Psoas muscle (tissue), 8 donors: Measurements from ENCODE around the gene PTPN22. TPM values are rescaled to one million over a fixed set of nuclear protein-coding genes. Genes with fewer than 3 reads are reported as not detected.

Experiments
- ATAC-seq, 4 donors: fragments of 200-7000 bp; cut with Tn5 transposase; one replicate each; pipeline ENCODE4 v1.9.1; 2020; ENCODE audit warnings: moderate library complexity in 3 of 4, mild to moderate bottlenecking in 2 of 4
- DNase-seq, 2 donors: peaks; one replicate each; pipeline ENCODE4 v3.0.0-alpha.2; 2020
- H3K27ac ChIP-seq: fragments of 200-600 bp; one replicate; pipeline ENCODE4 v1.8.0; 2022
- H3K27me3 ChIP-seq, 3 donors: fragments of 200-600 bp in 1 of 3; one replicate each; pipeline versions ENCODE4 v1.6.1 to v1.8.0; 2013 to 2022; ENCODE audit warnings: low read length in 2 of 3, mild to moderate bottlenecking in 2 of 3, moderate library complexity in 1 of 3; ENCODE audit not compliant: insufficient read depth in 3 of 3
- H3K36me3 ChIP-seq, 2 donors: fragments of 200-600 bp in 1 of 2; one replicate each; pipeline versions ENCODE4 v1.6.1 to v1.8.0; 2013 to 2022; ENCODE audit warnings: low read depth in 1 of 2, mild to moderate bottlenecking in 1 of 2, moderate library complexity in 1 of 2; ENCODE audit not compliant: insufficient read depth in 1 of 2
- H3K4me1 ChIP-seq: fragments of 200-600 bp; one replicate; pipeline ENCODE4 v1.8.0; 2022
- H3K4me3 ChIP-seq: fragments of 200-600 bp; one replicate; pipeline ENCODE4 v1.8.0; 2022; ENCODE audit warnings: mild to moderate bottlenecking
- H3K9me3 ChIP-seq: fragments of 200-600 bp; one replicate; pipeline ENCODE4 v1.8.0; 2022
- WGBS, 3 donors: extraction: QIAGEN DNeasy Blood & Tissue Kit; methylation state at CpG; one replicate each; pipeline versions ENCODE4 v1.1.6 to v1.1.7; 2013; 5-methylcytosine and 5-hydroxymethylcytosine counted together
- intact Hi-C, 2 donors: fragments of 100-400 bp; cut with DNase I; formaldehyde crosslinking; loops; one replicate each; pipeline versions ENCODE4 v1.11.0 to v1.14.2; 2022
- polyA plus RNA-seq, 3 donors: library from polyadenylated mRNA; stranded (reverse); fragments of 200-250 nt; gene quantifications; one replicate each; pipeline ENCODE4 v1.2.3, GENCODE V29; 2013
- total RNA-seq, 4 donors: library from RNA; stranded (reverse); fragmentation: NEBNext Ultra II Directional in 2 of 4; extraction: Animal tissue kit (Norgen Biotek cat#: 25700) in 2 of 4; gene quantifications; one replicate each; pipeline versions ENCODE4 v1.2.1 to v1.2.4, GENCODE V29; 2021 to 2023
- TF ChIP-seq, protein P1 (sequence below): fragments of 200-600 bp; IDR thresholded peaks from one replicate; pipeline ENCODE4 v1.8.0; 2022; ENCODE audit warnings: antibody characterized with exemption
- donor health status: healthy with polysubstance abuse.
- donor health status: DM: no; HTN: no; CAD: no; lungs with moderate emphysema.
- donor health status: Bipolar disorder and iron deficiency.
- donor health status: healthy.
- donor health status: DM: yes; HTN: yes; CAD: no.
- donor health status: DM: no; HTN: no; CAD: no.
- donor health status: DM: no; HTN: no; CAD: no.
- donor health status: DM: yes; HTN: yes; CAD: no.

Gene PTPN22
- total and polyA plus RNA-seq, 7 donors, result 0.10 to 0.71 (median 0.39) TPM

DNA sequence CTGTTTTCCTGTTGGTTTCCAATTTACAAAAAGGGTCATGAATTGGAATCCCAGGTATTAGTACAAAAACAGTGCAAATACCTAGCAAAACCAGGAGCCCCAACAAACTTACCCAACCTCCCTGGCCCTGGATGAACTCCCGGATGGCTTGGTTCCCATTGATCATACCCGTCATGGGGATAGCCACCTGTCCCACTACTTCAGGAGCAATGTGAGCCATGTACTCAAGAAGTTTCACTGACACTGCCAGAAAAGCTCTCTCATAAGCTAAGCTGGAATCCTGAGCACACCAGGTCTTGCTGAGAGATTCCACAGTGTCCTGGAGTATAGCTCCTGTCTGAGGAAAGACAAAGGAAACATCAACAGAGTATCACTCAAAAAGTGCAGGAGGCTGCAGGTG is 10.1 kb upstream of the PTPN22 start:
- WGBS, 3 donors, result 30 to 52% (median 33%) methylated on average over 2 of the region's 2 CpGs
- ATAC-seq, result peak; percentile 83 to 94 (median 90)

DNA sequence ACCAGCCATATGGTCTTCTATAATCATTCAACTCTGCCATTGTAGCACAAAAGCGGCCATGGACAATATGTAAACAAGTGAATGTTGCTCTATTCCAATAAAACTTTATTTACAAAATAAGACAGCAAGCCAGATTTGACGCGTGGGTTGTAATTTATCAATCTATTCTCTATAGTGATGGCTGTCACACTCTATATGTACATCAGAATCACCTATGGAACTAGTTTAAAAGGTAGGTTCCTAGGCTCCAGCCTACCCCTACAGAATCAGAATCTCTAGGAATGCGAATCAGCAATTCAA is 8.2 kb upstream of the PTPN22 start:
- TF ChIP-seq, protein P1, sequence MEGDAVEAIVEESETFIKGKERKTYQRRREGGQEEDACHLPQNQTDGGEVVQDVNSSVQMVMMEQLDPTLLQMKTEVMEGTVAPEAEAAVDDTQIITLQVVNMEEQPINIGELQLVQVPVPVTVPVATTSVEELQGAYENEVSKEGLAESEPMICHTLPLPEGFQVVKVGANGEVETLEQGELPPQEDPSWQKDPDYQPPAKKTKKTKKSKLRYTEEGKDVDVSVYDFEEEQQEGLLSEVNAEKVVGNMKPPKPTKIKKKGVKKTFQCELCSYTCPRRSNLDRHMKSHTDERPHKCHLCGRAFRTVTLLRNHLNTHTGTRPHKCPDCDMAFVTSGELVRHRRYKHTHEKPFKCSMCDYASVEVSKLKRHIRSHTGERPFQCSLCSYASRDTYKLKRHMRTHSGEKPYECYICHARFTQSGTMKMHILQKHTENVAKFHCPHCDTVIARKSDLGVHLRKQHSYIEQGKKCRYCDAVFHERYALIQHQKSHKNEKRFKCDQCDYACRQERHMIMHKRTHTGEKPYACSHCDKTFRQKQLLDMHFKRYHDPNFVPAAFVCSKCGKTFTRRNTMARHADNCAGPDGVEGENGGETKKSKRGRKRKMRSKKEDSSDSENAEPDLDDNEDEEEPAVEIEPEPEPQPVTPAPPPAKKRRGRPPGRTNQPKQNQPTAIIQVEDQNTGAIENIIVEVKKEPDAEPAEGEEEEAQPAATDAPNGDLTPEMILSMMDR, result no peak
- 96 to 98% (median 97%) methylated on average over 4 of the region's 4 CpGs for WGBS, 3 donors
- H3K4me3 ChIP-seq, result no peak overlapping the region
- no peaks in the 10 kb centered on the region for H3K9me3 ChIP-seq
- no peaks in the 10 kb centered on the region for H3K27me3 ChIP-seq
- intact Hi-C loops, result no loop called here
- no peak for DNase-seq
- no peaks in the 10 kb centered on the region for H3K36me3 ChIP-seq
- no peak for ATAC-seq
- no peak overlapping the region for H3K27ac ChIP-seq
- no peaks in the 10 kb centered on the region for H3K4me1 ChIP-seq

More for the DNA sequence above, 10.1 kb upstream of the PTPN22 start:
- no peak for DNase-seq
- TF ChIP-seq, protein P1, result no peak
- Histone ChIP-seq H3K4me3 (no peak overlapping the region), H3K27me3 (no peaks in the 10 kb centered on the region), H3K27ac (peak overlapping the region; percentile 51), H3K4me1 (no peaks in the 10 kb centered on the region), H3K9me3 (no peaks in the 10 kb centered on the region), H3K36me3 (no peaks in the 10 kb centered on the region)
- intact Hi-C loops, result no loop called here

DNA sequence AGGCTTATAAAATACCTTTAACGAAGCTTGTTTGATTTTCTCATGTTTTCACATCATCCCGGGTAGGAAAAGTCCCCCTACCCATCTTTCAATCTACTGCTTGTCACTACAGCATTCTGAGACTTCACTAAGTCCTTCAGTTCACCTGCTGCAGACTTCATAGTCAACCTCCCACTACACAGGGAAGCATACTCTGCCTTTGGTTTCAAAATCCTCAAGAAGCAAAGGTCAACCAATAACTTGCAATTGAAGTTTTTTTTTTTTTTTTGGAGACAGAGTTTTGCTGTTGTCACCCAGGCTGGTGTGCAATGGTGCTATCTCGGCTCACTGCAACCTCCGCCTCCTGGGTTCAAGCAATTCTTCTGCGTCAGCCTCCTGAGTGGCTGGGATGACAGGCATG is 4.7 kb upstream of the PTPN22 start:
- intact Hi-C loops, result no loop called here
- DNase-seq, result no peak
- WGBS, 3 donors, result 91 to 94% (median 92%) methylated on average over 5 of the region's 5 CpGs

DNA sequence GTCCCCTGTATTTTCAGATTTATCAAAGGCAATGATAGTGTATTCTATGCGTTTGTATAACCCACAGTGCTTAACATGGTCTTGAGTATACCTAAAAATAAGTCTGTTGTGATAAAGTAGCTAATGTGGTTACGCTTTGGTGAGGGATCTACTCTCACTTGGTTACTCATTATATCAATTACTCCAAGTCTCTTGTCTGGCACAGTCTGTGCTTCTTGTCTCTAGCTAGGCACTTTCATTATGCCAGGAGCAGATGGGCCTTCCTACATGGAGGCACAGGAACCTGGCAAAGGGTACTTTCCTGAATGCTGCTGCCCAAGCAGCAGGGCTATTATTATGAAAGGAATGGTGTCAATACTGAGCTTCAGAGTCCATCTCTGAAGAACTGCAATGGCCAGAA is 4.2 kb upstream of the PTPN22 start:
- Histone ChIP-seq H3K4me3 (no peak overlapping the region), H3K36me3 (no peaks in the 10 kb centered on the region), H3K27ac (no peak overlapping the region), H3K27me3 (no peaks in the 10 kb centered on the region), H3K4me1 (no peaks in the 10 kb centered on the region), H3K9me3 (no peaks in the 10 kb centered on the region)
- TF ChIP-seq, protein P1, result no peak
- intact Hi-C loops, result no loop called here
- no peak for DNase-seq
- 67 to 95% (median 90%) methylated on average over 2 of the region's 2 CpGs for WGBS, 3 donors
- ATAC-seq, result no peak

More for the DNA sequence above, 4.7 kb upstream of the PTPN22 start:
- Histone ChIP-seq H3K27me3 (no peaks in the 10 kb centered on the region), H3K9me3 (no peaks in the 10 kb centered on the region), H3K4me1 (no peaks in the 10 kb centered on the region), H3K27ac (no peak overlapping the region), H3K4me3 (no peak overlapping the region), H3K36me3 (no peaks in the 10 kb centered on the region)
- TF ChIP-seq, protein P1, result no peak
- ATAC-seq, result no peak
